Posterior cingulate gyrus (tissue), 11 donors: ENCODE results near the gene ASAP2.
"Not testable (repeated sequence)": the region's sequence is repeated elsewhere in the genome, so short reads cannot be mapped to it uniquely, and the experiment has no call there.

ENCODE experiments used
- DNase-seq, 10 donors: peaks; one replicate each; pipeline versions ENCODE4 v3.0.0 to v3.0.0-alpha.2; 2020 to 2021; ENCODE audit warnings: mixed read lengths in 3 of 10
- intact Hi-C: fragments of 100-400 bp; cut with DNase I; formaldehyde crosslinking; loops from one replicate; pipeline ENCODE4 v1.15.1; 2023

ASAP2 gene

DNA sequence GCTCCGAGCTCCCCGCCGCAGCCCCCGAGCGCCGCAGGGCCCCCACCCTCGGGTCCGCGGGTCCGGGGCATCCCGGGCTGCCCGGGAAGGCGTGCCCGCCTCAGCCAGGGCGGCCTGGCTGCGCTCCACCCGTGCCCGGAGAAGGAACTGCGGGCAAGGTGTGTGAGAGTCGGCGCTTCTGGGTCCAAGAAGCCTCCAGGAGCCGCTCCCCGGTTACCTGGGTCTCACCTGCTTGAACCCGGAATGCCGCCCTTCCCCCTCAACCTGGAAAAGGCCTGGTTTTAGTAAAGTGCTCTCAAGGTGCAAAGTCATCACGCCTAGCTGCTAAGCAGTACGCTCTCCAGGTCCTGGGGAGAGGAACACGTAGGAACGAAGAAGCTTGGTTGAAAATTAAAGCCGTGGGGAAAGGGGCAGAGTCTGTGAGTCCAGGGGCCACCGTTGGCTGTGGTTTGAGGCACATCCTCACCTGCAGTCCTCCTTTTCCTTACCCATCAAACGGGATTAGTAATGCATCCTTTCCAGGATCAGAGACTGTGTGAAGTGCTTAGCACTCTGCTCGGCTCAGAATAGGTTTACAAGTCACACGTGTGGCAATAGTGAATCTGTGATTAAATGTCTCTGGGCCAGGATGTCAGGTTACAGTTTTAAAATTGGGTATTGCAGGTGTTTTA, 1.2 kb downstream of the ASAP2 start:
- no peak for DNase-seq
- intact Hi-C loops = loop anchor here (5.0 to 10.0 kb wide), 3 partner anchors 50 to 217 kb away; partner anchors contain the start of genes CPSF3 and ITGB1BP1

DNA sequence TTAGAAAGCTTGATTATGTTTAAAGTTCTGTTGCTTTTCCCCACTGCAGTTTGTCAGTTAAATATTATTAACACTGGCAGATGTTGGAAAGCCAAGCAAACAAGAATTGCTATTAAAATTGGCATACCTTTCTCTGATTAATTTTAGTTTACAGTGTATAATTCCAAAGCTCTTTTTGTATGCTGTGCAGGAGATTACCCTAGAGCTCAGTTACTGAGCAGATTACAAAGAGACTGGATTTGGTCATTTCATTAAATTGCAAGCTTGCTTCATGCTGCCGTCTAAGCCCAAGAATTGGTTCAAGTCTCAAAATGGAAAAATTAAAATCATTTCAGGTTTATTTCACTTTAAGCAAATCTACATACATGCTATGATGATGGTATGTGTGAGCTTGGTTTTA, 2.3 kb downstream of the ASAP2 start:
- intact Hi-C loops = loop anchor here (5.0 to 10.0 kb wide), 3 partner anchors 48 to 216 kb away; partner anchors contain the start of genes CPSF3 and ITGB1BP1
- no peak for DNase-seq

- intact Hi-C loops = no loop called here
- no peak for DNase-seq
Observed at GRCh38 chr2:9210030-9210429, 3.4 kb downstream of the ASAP2 start.

- intact Hi-C loops = no loop called here
- DNase-seq = no peak
Observed at GRCh38 chr2:9211496-9211895, 4.9 kb downstream of the ASAP2 start.

DNA sequence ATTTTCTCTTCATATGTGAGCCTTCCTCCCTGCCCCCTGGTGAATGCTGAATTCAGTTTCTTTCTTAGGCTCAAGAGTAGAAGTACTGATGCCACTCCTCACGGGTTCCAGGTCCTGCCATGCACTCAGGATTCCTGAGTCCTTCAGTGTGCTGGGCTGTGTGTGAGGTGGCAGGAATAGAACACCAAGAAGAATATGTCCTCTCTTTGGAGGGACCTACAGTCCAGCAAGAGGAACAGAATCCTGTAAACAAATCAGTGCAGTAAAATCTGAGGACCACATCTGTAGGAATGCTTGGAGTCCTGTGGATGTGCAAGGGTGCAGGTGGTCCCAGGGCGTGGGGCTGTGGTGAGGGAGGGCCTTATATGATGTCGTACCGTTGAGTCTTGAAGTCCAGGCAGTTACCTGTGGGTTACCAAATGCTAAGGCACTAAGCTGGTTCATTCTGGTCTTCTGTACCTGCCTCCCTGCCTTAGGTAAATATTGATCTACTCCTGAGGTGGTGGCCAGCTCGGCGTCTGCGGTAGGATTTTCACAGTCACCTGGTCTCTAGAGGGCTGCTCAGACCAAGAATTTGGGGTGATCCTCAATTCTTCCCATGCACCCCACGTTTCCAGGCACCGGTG, 5.5 kb downstream of the ASAP2 start:
- DNase-seq = no peak
- intact Hi-C loops = no loop called here

GRCh38 chr2:9212661-9213411, 6.2 kb downstream of the ASAP2 start:
- DNase-seq = no peak
- intact Hi-C loops = no loop called here

GRCh38 chr2:9213477-9214051, 7.0 kb downstream of the ASAP2 start:
- no peak for DNase-seq
- intact Hi-C loops = no loop called here

- no peak for DNase-seq
- intact Hi-C loops = no loop called here
Observed at GRCh38 chr2:9214873-9215272, 8.3 kb downstream of the ASAP2 start.

GRCh38 chr2:9215680-9216079, 9.1 kb downstream of the ASAP2 start:
- intact Hi-C loops = no loop called here
- no peak for DNase-seq

DNA sequence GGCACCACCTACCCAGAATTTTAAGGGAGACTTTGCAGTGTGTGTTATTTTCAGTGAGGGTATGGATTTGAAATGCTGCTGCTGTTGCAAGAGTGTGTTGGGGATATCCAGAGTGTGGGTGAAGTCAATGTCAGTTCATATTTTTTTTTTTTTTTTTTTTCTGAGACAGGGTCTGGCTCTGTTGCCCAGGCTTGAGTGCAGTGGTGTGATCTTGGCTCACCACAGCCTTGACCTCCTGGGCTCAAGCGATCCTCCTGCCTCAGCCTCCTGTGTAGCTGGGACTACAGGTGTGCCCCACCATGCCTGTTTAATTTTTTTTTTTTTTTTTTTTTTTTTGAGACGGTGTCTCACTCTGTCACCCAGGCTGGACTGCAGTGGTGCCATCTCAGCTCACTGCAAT, 9.5 kb downstream of the ASAP2 start:
- intact Hi-C loops, DNase-seq: not testable (repeated sequence)

DNA sequence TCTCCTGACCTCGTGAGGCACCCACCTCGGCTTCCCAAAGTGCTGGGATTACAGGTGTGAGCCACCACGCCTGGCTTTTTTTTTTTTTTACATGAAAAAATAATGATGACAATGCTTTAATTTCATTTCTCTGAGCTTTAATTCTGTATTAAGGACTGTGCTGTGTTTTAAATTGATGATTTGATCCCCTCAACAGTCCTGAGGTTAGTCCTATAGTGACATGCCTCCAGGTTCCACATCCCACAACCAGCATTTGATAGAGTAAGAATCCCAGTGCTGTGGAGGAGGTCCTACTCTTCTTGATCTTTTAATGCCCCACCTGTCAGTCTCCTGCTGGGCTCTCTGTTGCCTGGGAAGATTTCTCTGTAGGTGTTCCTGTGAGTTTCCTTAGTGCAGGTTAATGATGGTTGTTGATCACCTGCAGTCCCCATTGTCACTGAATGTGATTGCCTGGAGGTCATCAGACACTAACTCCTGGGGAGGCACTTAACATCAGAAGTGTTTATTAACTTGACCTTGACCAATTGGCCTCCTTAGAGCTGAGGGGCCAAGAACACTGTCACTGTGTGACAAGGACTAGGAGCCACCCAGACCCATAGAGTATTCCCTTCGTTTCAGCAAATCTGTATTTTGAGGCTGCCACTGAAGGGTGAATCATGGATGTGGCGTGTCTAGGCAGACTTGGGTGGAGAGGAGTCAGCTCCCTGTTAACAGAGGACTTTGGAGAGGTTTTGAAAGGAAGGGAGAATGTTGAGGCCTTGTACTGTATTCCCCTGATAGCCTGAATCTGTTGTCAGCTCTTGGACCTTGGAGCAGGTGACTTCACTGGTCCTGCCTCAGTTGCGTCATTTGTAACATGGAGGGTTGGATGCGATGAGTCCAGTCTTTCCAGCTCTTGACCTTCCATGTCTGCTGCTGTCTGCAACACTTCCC, 11.5 kb downstream of the ASAP2 start:
- intact Hi-C loops = no loop called here

DNA sequence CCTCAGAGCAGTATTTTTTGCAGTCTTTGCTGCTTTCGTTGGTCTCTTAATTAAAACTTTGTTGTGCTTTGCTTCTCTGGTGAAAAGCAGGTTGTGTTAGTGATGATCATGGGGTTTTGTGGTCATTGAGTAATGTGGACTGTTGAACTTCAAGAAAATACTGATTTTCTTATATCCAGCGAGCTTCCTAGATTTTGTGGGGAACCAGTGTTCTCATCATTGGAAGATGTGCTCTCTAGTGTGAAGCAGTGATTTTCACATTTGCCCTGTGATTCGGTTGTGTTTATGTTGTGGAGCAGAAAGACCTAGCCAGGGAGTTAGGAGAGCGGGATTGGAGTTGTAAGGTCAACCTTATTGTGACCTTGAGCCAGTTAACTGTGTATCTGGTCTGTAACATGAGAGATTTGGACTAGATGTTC, 12.4 kb downstream of the ASAP2 start:
- no peak for DNase-seq
- intact Hi-C loops = no loop called here

More for the DNA sequence above, 11.5 kb downstream of the ASAP2 start:
- no peak for DNase-seq

DNA sequence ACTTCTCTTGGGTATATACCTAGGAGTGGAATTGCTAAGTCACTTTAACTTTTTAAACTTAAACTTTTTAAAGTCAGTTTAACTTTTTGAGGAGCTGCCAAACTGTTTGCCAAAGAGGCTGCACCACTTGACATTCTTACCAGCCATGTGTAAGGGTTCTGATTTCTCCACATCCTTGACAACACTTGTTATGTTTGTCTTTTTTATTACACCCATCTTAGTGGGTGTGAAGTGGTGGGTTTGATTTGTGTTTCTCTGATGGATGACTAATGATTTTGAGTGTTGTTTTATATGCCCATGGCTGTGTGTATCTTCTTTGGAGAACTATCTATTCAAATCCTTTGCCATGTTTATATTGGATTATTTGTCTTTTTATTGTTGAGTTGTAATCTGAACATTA, 13.6 kb downstream of the ASAP2 start:
- DNase-seq = no peak
- intact Hi-C loops = no loop called here

- DNase-seq = no peak
- intact Hi-C loops = no loop called here
Observed at GRCh38 chr2:9221223-9221622, 14.6 kb downstream of the ASAP2 start.

GRCh38 chr2:9222239-9222892, 15.8 kb downstream of the ASAP2 start:
- peak in 1 of 10 donors; percentile 53 for DNase-seq
- intact Hi-C loops = no loop called here

- intact Hi-C loops = no loop called here
- DNase-seq = no peak
Observed at GRCh38 chr2:9222893-9223287, 16.3 kb downstream of the ASAP2 start.

- no peak for DNase-seq
- intact Hi-C loops = no loop called here
Observed at GRCh38 chr2:9225806-9226205, 19.2 kb downstream of the ASAP2 start.

DNA sequence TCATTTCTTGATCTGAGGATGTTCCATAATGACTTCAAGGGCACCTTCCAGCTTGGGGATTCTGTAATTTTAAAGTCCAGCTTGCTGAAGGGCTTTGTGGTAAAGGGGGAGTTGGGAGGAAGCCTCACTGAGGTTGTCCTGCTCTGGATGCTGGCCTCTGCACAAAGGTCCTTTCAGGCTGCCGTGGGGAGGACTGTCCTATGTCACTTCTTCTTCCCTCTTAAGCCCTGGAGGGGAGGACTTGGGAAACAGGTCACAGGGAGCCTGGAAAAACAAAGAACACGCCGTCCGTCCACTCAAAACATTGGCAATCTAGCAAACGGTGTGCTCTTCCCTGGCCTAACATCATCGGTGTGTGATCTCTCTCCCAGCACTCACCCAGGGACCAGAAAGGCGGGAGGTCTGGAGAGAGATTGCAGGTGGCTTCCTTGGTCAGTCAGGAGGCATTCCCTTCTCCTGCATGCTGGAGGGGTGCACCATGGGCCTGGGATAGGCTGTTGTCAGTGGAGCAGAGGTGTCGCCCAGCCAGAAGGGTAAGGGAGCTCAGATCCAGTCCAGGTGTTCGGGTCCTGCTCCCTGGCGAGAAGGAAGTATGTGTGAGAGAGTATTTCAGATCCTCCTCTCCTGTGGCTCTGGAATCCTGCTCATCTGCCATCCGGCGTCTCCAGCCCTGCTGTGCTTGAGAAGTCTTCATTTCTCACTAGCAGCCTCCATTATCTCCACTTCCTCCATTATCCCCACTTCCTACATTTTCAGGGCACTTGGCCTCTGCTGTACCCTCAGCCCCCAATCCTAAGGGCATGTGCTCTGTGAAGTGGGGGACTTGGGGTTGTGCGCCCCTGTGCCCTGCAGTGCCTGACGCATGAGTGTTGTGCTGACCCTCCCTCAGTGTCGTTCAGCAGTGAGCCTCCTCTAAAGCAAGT, 20.1 kb downstream of the ASAP2 start:
- intact Hi-C loops = no loop called here
- no peak for DNase-seq
